GM18907 (cell line): Measurements from ENCODE around the gene ARFRP1.
A peak's percentile ranks its signal among the peaks of the same experiment; 100 is the strongest.
"Not testable (repeated sequence)": the region's sequence is repeated elsewhere in the genome, so short reads cannot be mapped to it uniquely, and the experiment has no call there.

ENCODE experiments used
- ATAC-seq: cut with Tn5 transposase; IDR thresholded peaks from one replicate; pipeline ENCODE4 v1.9.1; 2021; ENCODE audit warnings: mild to moderate bottlenecking, moderate library complexity; ENCODE audit not compliant: unreplicated experiment

The ARFRP1 gene

GRCh38 chr20:63659370-63659769 lies 48.4 kb downstream of the ARFRP1 start:
- ATAC-seq: no peak

DNA sequence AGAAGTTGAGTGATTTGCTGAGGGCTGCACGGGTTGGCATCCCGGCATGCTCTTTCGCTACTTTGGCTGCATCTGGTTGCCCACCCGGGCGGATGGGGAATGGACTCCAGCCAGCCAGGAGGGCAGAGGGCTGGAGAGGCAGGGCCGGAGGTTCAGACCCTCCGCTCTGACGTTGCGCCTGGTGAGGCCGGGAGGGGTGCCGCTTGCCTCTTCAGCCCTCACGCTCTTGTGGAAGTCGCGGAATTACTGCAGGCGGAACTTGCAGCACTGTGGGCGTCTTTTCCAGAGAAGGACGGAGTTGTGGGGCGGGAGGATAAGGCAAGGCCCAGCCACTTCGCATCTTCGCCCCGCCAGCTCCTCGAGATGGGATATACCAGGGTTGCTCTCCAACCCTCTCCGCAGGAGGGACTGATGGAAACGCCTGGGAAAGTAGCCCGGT lies 49.0 kb downstream of the ARFRP1 start:
- ATAC-seq: peak; percentile 26

DNA sequence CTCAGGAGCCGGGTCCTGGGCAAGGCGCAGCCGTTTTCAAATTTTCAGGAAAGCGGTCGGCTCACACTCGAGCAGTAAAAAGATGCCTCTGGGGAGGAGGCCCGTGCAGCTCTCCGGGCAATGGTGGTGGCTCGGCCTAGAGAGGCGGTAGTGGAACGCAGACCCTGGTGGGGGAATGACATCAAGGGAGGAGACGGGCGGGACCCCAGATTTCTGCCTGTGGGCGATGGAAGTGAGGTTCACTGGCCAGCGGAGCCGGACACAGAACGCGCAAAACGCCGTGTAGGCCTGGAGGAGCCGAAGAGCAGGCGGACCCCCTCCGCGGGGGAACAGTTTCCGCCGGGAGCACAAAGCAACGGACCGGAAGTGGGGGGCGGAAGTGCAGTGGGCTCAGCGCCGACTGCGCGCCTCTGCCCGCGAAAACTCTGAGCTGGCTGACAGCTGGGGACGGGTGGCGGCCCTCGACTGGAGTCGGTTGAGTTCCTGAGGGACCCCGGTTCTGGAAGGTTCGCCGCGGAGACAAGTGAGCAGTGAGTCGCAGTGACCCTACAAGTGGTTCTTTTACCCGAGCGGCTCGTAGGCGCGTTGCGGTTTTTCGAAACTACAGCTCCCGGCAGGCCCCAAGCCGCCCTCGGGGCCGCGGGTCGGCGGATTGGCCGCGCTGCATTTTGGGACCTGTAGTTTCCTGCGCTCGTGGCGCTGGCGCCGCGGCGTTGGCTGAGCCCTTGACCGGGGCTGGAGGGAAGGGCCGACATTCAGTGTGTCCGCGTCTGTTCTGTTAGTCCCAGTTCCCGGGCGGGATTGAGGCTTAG lies 49.6 kb downstream of the ARFRP1 start, which contains the start of gene RTEL1:
Gene RTEL1, plus strand, starts transcription at position 376 of the 812 bp plus-strand sequence. CDS start 1,091 bp downstream, outside the sequence.
- ATAC-seq: peak; percentile 83

DNA sequence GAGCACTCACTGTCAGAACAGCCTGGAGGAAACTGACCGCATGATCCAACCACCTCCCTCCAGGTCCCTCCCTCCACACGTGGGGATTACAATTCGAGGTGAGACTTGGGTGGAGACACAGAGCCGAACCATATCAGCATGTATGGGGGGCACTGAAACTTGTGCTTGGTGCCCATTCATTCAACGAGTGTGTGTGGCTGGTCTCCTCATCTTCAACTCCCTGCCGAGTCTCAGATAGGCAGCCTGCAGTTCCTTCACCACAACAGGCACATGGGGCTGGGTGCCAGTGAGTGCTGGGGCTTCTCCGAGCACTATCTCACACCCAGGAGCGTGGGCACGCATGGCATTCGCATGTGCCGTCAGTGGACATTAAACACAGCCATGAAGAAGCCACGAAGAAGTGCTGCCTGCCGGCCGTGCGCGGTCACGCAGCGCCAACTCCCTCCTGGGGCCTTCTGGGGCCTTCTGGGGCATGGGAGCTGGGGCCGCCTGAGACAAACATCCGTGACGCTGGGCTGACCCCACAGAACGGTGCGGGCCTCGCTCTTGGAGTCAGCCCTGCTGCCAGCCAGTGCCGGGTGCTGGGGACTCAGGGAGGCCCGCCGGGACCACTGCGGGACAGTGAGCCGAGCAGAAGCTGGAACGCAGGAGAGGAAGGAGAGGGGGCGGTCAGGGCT lies 50.4 kb downstream of the ARFRP1 start:
- ATAC-seq: peak; percentile 2

- no peak for ATAC-seq
Observed at GRCh38 chr20:63656451-63656850, 51.3 kb downstream of the ARFRP1 start.

- ATAC-seq: no peak
Observed at GRCh38 chr20:63655249-63655648, 52.5 kb downstream of the ARFRP1 start.

GRCh38 chr20:63653974-63654668 lies 53.7 kb downstream of the ARFRP1 start:
- ATAC-seq: no peak

DNA sequence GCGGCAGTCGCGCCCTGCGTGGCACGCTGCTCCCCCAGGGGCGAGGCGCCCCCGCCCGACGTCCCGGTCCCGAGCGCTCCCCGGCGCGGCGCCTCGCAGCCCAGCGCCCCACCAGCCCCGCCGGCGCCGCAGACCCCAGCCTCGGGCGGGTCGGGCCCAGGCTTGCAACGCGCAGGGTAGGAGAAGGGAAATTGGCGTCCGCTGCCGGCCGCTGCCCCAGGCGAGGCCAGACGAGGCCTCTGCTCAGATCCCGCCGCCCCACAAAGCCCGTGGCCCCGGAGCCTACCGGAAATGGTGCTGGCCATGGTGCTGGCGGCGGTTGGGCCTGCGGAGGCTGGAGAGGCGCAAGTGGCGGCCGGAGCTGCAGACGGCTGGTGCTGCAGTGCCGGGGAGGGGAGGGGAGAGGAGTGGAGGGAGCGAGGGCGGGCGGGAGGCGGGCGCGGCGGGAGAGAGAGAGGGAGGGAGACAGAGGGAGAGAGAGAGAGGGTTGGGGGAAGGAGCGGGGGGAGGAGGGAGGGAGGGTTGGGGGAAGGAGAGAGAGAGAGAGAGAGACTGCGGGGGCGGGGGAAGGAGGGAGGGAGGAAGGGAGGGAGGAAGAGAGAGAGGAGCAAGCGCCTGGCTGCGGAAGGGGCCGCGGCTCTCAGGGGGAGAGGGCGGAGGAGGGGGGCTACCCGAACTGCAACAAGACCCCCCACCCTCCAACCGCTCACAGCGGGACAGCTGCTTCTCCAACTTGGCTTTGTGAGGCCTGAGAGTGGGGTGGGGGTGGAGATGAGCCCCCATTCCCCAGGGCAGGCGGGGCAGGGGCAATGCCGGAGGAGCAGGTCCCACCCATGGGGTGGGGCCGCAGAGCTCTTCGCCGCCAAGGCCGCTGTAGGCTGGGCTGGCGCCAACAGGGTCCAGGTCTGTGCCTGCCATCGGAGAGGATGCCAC lies 54.5 kb downstream of the ARFRP1 start, which contains the start of gene STMN3:
Gene STMN3, minus strand, starts transcription at position 384 of the 933 bp plus-strand sequence. Its CDS starts 79 bp downstream, at position 305.
- ATAC-seq: no peak

DNA sequence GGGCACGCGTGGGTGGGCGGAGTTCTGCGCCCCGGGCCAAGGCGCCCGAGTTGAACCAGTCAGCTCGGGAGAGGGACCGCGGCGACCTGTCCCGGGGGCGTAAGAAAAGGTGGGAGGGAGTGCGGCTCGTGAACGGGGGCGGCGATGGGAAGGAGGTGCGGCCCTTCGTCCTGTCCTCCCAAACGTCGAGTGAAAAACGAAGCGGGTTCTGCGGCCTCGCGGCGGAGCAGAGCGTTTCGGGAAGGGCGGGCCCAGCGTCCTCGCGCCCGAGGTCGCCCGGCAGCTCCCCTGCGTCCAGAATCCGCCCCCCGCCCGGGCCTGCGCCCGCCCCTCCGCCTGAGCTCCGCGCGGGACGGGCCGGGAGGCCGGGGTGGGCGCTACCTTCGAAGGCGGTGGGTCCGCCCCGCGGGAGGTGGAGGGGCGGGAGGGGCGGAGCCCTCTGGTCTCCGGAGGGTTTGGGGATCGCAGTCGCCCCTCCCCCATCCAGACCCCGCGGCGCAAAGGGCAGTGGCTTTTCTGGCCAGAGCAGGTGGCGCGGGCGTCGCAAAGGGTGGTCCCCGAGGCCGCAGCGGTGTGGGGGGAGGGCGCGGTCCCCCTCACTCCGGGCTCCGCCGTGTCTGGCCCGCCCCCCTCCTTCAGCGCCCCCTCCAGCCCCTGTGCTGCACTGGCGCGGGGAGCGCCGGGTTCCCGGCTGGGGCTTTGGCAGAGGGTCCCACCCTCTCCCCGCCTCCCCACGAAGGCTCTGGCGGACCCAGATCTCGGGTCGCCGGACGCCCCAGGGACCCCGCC lies 55.4 kb downstream of the ARFRP1 start:
- ATAC-seq: no peak

GRCh38 chr20:63651942-63652191 lies 55.9 kb downstream of the ARFRP1 start:
- no peak for ATAC-seq

GRCh38 chr20:63650486-63650885 lies 57.3 kb downstream of the ARFRP1 start:
- not testable (repeated sequence) for ATAC-seq

- ATAC-seq: no peak
Observed at GRCh38 chr20:63648895-63649589, 58.7 kb downstream of the ARFRP1 start.
